Uterus (tissue), 4 donors: ENCODE measurements around the gene RAB11FIP4. TPM values are rescaled to one million over a fixed set of nuclear protein-coding genes. Genes with fewer than 3 reads are reported as not detected.

Experiments
- DNase-seq, 2 donors: peaks; one replicate each; pipeline ENCODE4 v3.0.0-alpha.2; 2019 to 2020
- H3K27ac ChIP-seq, 2 donors: fragments of 200-600 bp; sonication (generic); 1 replicate in 1 of 2; 2 replicates in 1 of 2; pipeline ENCODE4 v1.5.1; 2016 to 2018
- H3K27me3 ChIP-seq, 2 donors: fragments of 200-600 bp; sonication (generic); one replicate each; pipeline ENCODE4 v1.5.1; 2018 to 2019; ENCODE audit warnings: control low read depth in 1 of 2
- H3K36me3 ChIP-seq, 2 donors: fragments of 200-600 bp; sonication (generic); one replicate each; pipeline ENCODE4 v1.5.1; 2019; ENCODE audit warnings: control low read depth in 1 of 2
- H3K4me1 ChIP-seq, 2 donors: fragments of 200-600 bp; sonication (generic); one replicate each; pipeline ENCODE4 v1.5.1; 2018 to 2019; ENCODE audit warnings: control low read depth in 1 of 2
- H3K4me3 ChIP-seq, 2 donors: fragments of 200-600 bp; sonication (generic); 1 replicate in 1 of 2; 2 replicates in 1 of 2; pipeline ENCODE4 v1.5.1; 2018 to 2019; ENCODE audit warnings: mild to moderate bottlenecking in 1 of 2
- H3K9me3 ChIP-seq, 2 donors: fragments of 200-600 bp; sonication (generic); one replicate each; pipeline ENCODE4 v1.5.1; 2019; ENCODE audit warnings: control low read depth in 1 of 2
- POLR2A ChIP-seq, 2 donors: fragments of 450-650 bp; IDR thresholded peaks; one replicate each; pipeline ENCODE4 v1.6.1; 2016; ENCODE audit warnings: antibody characterized with exemption in 2 of 2, mild to moderate bottlenecking in 1 of 2, moderate library complexity in 1 of 2
- intact Hi-C: fragments of 100-400 bp; cut with DNase I; formaldehyde crosslinking; loops from one replicate; pipeline ENCODE4 v1.15.1; 2023; ENCODE audit warnings: low total_unique reads
- total RNA-seq, 4 donors: library from RNA; depleted of rRNA in 3 of 4; stranded (reverse); fragments of >200 nt in 3 of 4; gene quantifications; one replicate each; pipeline versions ENCODE4 v1.1.0 to v1.2.4, GENCODE V29; 2014 to 2023
- TF ChIP-seq, protein P1 (sequence below), 4 experiments: fragments of 200-600 bp in 2 of 4; fragments of 450-650 bp in 2 of 4; sonication (generic) in 2 of 4; IDR thresholded peaks; one replicate each; pipeline ENCODE4 v1.5.1; 2016 to 2019; ENCODE audit warnings: antibody characterized with exemption in 4 of 4, mild to moderate bottlenecking in 2 of 4, moderate library complexity in 1 of 4
- donor health status: DM: yes; HTN: yes; CAD: no.

RAB11FIP4 gene
- total RNA-seq, 4 donors from 2014 or later = 7.2 to 12.0 TPM; not detected in 2

DNA sequence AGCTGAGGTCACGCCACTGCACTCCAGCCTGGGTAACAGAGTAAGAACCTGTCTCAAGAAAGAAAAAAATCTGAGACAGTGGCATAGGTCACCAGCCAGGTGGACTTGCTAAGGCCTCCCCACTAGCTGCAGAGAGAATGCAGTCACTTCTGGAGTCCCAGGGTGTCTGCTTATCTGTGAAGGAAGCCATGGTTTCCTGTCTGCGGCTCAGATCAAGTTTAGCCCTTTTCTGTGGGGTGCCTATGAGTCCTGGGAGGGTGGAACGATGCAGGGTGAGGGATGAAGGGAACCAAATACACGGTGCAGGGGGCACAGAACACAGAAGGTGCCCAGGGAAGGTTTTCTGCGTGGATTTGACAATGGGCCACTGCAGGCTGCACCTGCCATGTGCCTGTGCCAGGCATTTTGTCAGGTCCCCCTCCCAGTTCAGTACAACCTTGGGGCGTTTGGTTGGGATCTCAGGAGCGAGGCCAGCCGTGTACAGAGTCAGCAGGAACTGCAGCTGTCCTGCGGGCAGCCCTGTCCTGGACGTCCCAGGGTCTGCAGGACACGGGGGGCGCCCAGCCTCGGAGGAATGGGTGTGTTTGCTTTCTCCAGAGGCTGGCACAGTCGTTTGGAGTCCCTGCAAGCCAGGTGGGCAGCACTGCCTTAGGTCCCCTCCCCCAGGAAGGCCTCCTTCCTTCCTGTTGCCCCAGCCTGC is 41.8 kb downstream of the RAB11FIP4 start:
- Histone ChIP-seq H3K4me1 (no peaks in the 10 kb centered on the region), H3K9me3 (no peaks in the 10 kb centered on the region)
- intact Hi-C loops = loop anchor here (10.0 kb wide), 1 partner anchor 92 kb away; no protein-coding TSS in a partner anchor

GRCh38 chr17:31433811-31434726 is 42.6 kb downstream of the RAB11FIP4 start:
- Histone ChIP-seq H3K27ac (no peak overlapping the region), H3K4me3 (no peak overlapping the region), H3K9me3 (no peaks in the 10 kb centered on the region), H3K36me3 (no peaks in the 10 kb centered on the region), H3K4me1 (no peaks in the 10 kb centered on the region), H3K27me3 (no peaks in the 10 kb centered on the region)
- TF ChIP-seq, protein P1, sequence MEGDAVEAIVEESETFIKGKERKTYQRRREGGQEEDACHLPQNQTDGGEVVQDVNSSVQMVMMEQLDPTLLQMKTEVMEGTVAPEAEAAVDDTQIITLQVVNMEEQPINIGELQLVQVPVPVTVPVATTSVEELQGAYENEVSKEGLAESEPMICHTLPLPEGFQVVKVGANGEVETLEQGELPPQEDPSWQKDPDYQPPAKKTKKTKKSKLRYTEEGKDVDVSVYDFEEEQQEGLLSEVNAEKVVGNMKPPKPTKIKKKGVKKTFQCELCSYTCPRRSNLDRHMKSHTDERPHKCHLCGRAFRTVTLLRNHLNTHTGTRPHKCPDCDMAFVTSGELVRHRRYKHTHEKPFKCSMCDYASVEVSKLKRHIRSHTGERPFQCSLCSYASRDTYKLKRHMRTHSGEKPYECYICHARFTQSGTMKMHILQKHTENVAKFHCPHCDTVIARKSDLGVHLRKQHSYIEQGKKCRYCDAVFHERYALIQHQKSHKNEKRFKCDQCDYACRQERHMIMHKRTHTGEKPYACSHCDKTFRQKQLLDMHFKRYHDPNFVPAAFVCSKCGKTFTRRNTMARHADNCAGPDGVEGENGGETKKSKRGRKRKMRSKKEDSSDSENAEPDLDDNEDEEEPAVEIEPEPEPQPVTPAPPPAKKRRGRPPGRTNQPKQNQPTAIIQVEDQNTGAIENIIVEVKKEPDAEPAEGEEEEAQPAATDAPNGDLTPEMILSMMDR (IDR thresholded peaks at IDR 0.05) = no peak
- TF ChIP-seq POLR2A (IDR thresholded peaks at IDR 0.05) = no peak
- intact Hi-C loops = loop anchor here (10.0 kb wide), 1 partner anchor 91 kb away; no protein-coding TSS in a partner anchor
- no peak for DNase-seq

More for the DNA sequence above, 41.8 kb downstream of the RAB11FIP4 start:
- TF ChIP-seq POLR2A (IDR thresholded peaks at IDR 0.05) = no peak
- Histone ChIP-seq H3K4me3 (no peak overlapping the region), H3K36me3 (no peaks in the 10 kb centered on the region), H3K27me3 (no peaks in the 10 kb centered on the region), H3K27ac (no peak overlapping the region)
- DNase-seq = no peak

DNA sequence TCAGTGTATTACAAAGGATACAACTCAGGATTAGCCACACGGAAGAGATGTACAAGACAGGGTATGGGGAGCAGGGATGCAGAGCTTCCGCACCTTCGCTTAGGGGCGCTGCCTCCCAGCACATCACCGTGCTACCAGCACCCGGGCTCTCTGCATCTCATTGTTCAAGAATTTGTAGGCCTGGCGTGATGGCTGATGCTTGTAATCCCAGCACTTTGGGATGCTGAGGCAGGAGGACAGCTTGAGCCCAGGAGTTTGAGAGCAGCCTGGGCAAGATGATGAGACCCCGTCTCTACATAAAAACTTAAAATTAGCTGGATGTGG is 43.2 kb downstream of the RAB11FIP4 start:
- no peak for DNase-seq
- no peak overlapping the region for H3K27ac ChIP-seq
- H3K36me3 ChIP-seq = no peaks in the 10 kb centered on the region
- intact Hi-C loops = loop anchor here (5.0 to 10.0 kb wide), 2 partner anchors 90 to 408 kb away; no protein-coding TSS in a partner anchor
- H3K9me3 ChIP-seq = no peaks in the 10 kb centered on the region
- no peaks in the 10 kb centered on the region for H3K4me1 ChIP-seq
- no peak overlapping the region for H3K4me3 ChIP-seq
- TF ChIP-seq POLR2A (IDR thresholded peaks at IDR 0.05) = no peak
- TF ChIP-seq, protein P1 (IDR thresholded peaks at IDR 0.05) = no peak
- H3K27me3 ChIP-seq = no peaks in the 10 kb centered on the region

GRCh38 chr17:31435581-31435980 is 44.1 kb downstream of the RAB11FIP4 start:
- H3K36me3 ChIP-seq = no peaks in the 10 kb centered on the region
- no peak overlapping the region for H3K4me3 ChIP-seq
- DNase-seq = no peak
- intact Hi-C loops = loop anchor here (5.0 to 10.0 kb wide), 2 partner anchors 89 to 407 kb away; no protein-coding TSS in a partner anchor
- no peaks in the 10 kb centered on the region for H3K4me1 ChIP-seq
- no peak for TF ChIP-seq POLR2A (IDR thresholded peaks at IDR 0.05)
- TF ChIP-seq, protein P1 (IDR thresholded peaks at IDR 0.05) = no peak
- H3K9me3 ChIP-seq = no peaks in the 10 kb centered on the region
- no peak overlapping the region for H3K27ac ChIP-seq
- H3K27me3 ChIP-seq = no peaks in the 10 kb centered on the region

DNA sequence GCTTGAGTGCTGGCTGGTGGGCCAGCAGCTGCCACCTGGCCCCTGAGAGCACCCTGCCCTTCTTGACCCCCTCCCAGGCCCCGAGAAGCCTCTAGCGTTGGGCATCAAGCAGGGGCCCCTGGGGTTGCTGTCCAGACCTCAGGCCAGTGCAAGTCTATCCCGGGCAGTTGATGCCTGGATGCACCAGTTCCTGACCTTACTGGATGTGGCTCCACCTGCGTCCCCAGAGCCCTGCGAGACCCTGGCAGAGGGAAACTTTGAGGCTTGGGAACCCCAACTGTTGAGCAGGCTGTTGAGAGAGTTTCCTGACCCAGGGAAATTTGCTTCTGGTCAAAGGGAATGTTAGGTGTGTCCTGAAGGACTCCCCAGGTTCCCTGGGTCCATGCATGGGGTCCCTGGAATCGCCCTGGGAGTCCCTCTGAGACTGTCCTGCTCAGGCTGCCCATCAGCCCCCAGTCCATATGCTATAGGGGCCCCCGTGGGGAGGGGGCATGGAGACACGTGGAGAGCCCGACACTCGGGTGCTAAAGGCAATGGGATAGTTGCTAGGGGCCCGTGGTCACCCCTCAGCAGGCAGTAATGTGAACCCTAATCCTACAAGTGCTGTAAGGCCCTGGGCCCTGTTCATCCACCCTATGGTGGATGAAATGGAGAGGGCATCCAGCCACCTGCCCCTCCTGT is 46.4 kb downstream of the RAB11FIP4 start:
- Histone ChIP-seq H3K27ac (no peak overlapping the region), H3K4me3 (no peak overlapping the region), H3K9me3 (no peaks in the 10 kb centered on the region), H3K27me3 (no peaks in the 10 kb centered on the region), H3K4me1 (no peaks in the 10 kb centered on the region), H3K36me3 (no peaks in the 10 kb centered on the region)
- intact Hi-C loops = loop anchor here (5.0 to 10.0 kb wide), 2 partner anchors 87 to 404 kb away; no protein-coding TSS in a partner anchor
- TF ChIP-seq, protein P1 (IDR thresholded peaks at IDR 0.05) = no peak
- TF ChIP-seq POLR2A (IDR thresholded peaks at IDR 0.05) = no peak
- no peak for DNase-seq
